Testis (tissue), 3 donors: ENCODE data around the gene GTF2I. TPM values are rescaled to one million over a fixed set of nuclear protein-coding genes. Genes with fewer than 3 reads are reported as not detected.

Experiments used
- DNase-seq: peaks from one replicate; pipeline ENCODE4 v3.0.0-alpha.2; 2019
- H3K27ac ChIP-seq, 2 donors: fragments of 200-600 bp; sonication (generic); one replicate each; pipeline ENCODE4 v1.5.1; 2019
- H3K27me3 ChIP-seq: fragments of 200-600 bp; sonication (generic); one replicate; pipeline ENCODE4 v1.5.1; 2019
- H3K36me3 ChIP-seq: fragments of 200-600 bp; sonication (generic); one replicate; pipeline ENCODE4 v1.5.1; 2017; ENCODE audit warnings: low read depth; ENCODE audit errors: missing control alignments
- H3K4me1 ChIP-seq: fragments of 200-600 bp; sonication (generic); one replicate; pipeline ENCODE4 v1.5.1; 2019
- H3K4me3 ChIP-seq, 2 donors: fragments of 200-600 bp; sonication (generic); one replicate each; pipeline ENCODE4 v1.5.1; 2017 to 2019
- H3K9me3 ChIP-seq: fragments of 200-600 bp; sonication (generic); one replicate; pipeline ENCODE4 v1.5.1; 2017
- POLR2A ChIP-seq: fragments of 450-650 bp; IDR thresholded peaks from one replicate; pipeline ENCODE4 v1.6.1; 2017; ENCODE audit warnings: antibody characterized with exemption, mild to moderate bottlenecking, moderate library complexity
- WGBS, 2 donors: methylation state at CpG; one replicate each; pipeline ENCODE4 v1.1.5; 2018; 5-methylcytosine and 5-hydroxymethylcytosine counted together
- intact Hi-C: fragments of 100-400 bp; cut with DNase I; formaldehyde crosslinking; loops from one replicate; pipeline ENCODE4 v1.15.1; 2023; ENCODE audit warnings: low total_unique reads
- polyA plus RNA-seq: library from polyadenylated mRNA; stranded (reverse); fragments of 350-450 nt; fragmentation: Illumina TruSeq; extraction: RNeasy Lipid Tissue Mini Kit (QIAGEN cat#74804); gene quantifications from one replicate; pipeline ENCODE4 v1.2.3, GENCODE V29; 2014; ENCODE audit warnings: low read depth, low replicate concordance; ENCODE audit not compliant: insufficient read depth
- total RNA-seq, 2 donors: library from RNA; depleted of rRNA; stranded (reverse); fragments of >200 nt; gene quantifications; one replicate each; pipeline ENCODE4 v1.2.3, GENCODE V29; 2016
- TF ChIP-seq, protein P1 (sequence below), 3 experiments: fragments of 450-650 bp in 2 of 3; fragments of 200-600 bp in 1 of 3; sonication (generic) in 1 of 3; IDR thresholded peaks; one replicate each; pipeline ENCODE4 v1.5.1; 2016 to 2019; ENCODE audit warnings: antibody characterized with exemption in 3 of 3, mild to moderate bottlenecking in 2 of 3, moderate library complexity in 1 of 3

Gene GTF2I
- total and polyA plus RNA-seq, 3 donors from 2014 or later, result 83.4 to 210 (median 208) TPM

DNA sequence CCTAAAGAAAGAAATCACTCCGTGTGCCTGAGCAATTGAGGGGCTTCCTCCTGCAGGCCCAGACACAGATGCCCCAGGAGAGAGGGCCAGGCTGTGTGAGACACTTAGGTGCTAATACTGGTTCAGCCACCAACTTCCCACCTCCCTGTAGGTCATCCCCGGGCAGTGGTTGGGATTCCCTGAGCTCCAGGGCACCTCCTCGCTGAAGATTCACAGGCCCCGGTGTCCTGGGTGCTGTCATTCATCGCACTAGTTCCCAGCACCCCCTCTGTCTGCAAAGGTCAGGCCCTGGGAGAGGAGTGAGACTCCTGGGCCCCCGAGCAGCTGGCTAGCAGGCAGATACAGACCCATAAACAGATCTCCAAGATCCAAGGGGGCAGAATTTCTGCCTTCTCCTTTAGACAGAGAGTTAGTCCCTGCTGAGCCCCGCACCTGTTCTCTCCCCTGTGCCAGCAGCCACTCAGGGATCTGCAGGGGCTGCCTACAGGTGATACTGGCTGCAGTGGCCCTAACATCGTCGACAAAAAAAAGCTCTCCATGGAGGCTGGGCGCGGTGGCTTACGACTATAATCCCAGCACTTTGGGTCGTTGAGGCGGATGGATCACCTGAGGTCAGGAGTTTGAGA is 38.2 kb upstream of the GTF2I start:
- intact Hi-C loops, result no loop called here
- H3K4me3 ChIP-seq, result no peak overlapping the region
- TF ChIP-seq POLR2A, result no peak
- TF ChIP-seq, protein P1, sequence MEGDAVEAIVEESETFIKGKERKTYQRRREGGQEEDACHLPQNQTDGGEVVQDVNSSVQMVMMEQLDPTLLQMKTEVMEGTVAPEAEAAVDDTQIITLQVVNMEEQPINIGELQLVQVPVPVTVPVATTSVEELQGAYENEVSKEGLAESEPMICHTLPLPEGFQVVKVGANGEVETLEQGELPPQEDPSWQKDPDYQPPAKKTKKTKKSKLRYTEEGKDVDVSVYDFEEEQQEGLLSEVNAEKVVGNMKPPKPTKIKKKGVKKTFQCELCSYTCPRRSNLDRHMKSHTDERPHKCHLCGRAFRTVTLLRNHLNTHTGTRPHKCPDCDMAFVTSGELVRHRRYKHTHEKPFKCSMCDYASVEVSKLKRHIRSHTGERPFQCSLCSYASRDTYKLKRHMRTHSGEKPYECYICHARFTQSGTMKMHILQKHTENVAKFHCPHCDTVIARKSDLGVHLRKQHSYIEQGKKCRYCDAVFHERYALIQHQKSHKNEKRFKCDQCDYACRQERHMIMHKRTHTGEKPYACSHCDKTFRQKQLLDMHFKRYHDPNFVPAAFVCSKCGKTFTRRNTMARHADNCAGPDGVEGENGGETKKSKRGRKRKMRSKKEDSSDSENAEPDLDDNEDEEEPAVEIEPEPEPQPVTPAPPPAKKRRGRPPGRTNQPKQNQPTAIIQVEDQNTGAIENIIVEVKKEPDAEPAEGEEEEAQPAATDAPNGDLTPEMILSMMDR (IDR thresholded peaks at IDR 0.05), result no peak
- H3K27ac ChIP-seq, result no peak overlapping the region
- no peaks in the 10 kb centered on the region for H3K27me3 ChIP-seq
- H3K9me3 ChIP-seq, result no peaks in the 10 kb centered on the region
- 73 to 86% methylated on average over 10 to 14 of the region's 14 CpGs for WGBS, 2 donors
- no peaks in the 10 kb centered on the region for H3K36me3 ChIP-seq
- DNase-seq, result no peak
- no peaks in the 10 kb centered on the region for H3K4me1 ChIP-seq

DNA sequence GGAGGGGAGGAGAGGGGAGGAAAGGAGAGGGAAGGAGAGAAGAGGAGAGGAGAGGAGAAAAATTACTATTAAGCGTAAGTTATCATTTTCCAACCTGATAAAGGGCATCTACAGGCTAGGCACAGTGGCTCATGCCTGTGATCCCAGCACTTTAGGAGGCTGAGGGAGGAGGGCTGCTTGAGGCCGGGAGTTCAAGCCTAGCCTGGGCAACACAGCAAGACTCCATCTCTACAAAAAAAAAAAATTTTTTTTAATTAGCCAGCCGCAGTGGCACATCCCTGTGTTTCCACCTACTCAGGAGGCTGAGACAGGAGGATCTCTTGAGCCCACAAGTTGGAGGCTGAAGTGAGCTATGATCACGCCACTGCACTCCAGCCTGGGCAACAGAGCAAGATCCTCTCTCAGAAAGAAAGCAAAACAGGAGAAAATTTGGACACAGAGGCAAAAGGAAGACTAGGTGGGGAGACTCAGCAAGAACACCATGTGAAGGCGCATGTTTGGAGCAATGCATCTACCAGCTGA is 35.2 kb upstream of the GTF2I start:
- H3K4me3 ChIP-seq, result no peak overlapping the region
- no peaks in the 10 kb centered on the region for H3K27me3 ChIP-seq
- H3K4me1 ChIP-seq, result no peaks in the 10 kb centered on the region
- intact Hi-C loops, result no loop called here
- H3K36me3 ChIP-seq, result no peaks in the 10 kb centered on the region
- H3K27ac ChIP-seq, result no peak overlapping the region
- 87 to 92% methylated on average over 5 of the region's 5 CpGs for WGBS, 2 donors
- no peaks in the 10 kb centered on the region for H3K9me3 ChIP-seq
- no peak for DNase-seq
- no peak for TF ChIP-seq POLR2A
- TF ChIP-seq, protein P1 (IDR thresholded peaks at IDR 0.05), result no peak

DNA sequence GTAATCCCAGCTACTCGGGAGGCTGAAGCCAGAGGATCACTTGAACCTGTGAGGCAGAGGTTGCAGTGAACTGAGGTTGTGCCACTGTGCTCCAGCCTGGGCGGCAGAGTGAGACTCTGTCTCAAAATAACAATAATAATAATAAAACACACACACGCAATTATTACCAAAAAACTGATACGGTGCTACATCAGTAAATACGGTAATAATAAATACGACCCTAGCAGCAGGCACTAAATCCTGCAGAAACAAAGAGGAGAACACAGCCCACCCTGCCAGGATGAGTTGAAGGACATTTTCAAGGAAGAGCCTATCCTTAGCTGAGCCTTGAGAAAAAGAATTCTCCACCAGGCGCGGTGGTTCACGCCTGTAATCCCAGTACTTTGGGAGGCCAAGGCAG is 34.4 kb upstream of the GTF2I start:
- H3K4me1 ChIP-seq, result peaks cover 5% of the 10 kb centered on the region

DNA sequence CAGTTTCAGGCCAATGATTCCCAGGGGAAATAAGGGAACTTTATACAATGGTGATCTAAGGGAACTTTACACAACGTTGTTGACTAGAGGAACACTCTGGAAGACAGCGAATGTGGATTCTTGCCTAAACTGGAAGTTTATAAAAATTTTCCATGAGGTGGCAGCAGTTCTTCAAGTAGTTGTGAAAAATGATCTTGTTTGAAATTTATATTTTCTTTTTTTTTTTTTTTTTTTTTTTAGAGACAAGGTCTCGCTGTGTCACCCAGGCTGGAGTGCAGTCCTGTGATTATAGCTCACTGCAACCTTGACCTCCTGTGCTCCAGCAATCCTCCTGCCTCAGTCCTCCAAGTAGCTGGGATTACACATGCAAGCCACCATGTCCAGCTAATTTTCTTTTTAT is 32.1 kb upstream of the GTF2I start:
- intact Hi-C loops, result no loop called here
- H3K27me3 ChIP-seq, result no peaks in the 10 kb centered on the region
- peak; percentile 31 for DNase-seq
- no peak overlapping the region for H3K27ac ChIP-seq
- H3K4me1 ChIP-seq, result peaks cover 11% of the 10 kb centered on the region
- TF ChIP-seq, protein P1 (IDR thresholded peaks at IDR 0.05), result no peak
- TF ChIP-seq POLR2A, result no peak
- no peak overlapping the region for H3K4me3 ChIP-seq
- 18 to 30% methylated on average over 3 of the region's 3 CpGs for WGBS, 2 donors
- H3K36me3 ChIP-seq, result no peaks in the 10 kb centered on the region
- H3K9me3 ChIP-seq, result no peaks in the 10 kb centered on the region

More for the DNA sequence above, 34.4 kb upstream of the GTF2I start:
- Histone ChIP-seq H3K27ac (no peak overlapping the region), H3K9me3 (no peaks in the 10 kb centered on the region), H3K27me3 (no peaks in the 10 kb centered on the region), H3K36me3 (no peaks in the 10 kb centered on the region), H3K4me3 (no peak overlapping the region)
- WGBS, 2 donors, result 74% methylated on average over 9 of the region's 9 CpGs
- TF ChIP-seq, protein P1 (IDR thresholded peaks at IDR 0.05), result no peak
- no peak for TF ChIP-seq POLR2A
- intact Hi-C loops, result no loop called here
- no peak for DNase-seq
